Measurements from ENCODE around the gene WDFY2.

WDFY2 gene

GRCh38 chr13:51601601-51602565 lies 17.6 kb downstream of the WDFY2 start:
- no peak for DNase-seq (ENCODE audit: low read depth)

GRCh38 chr13:51603716-51604115 lies 19.5 kb downstream of the WDFY2 start:
- DNase-seq (ENCODE audit: low read depth): no peak

GRCh38 chr13:51605698-51606097 lies 21.4 kb downstream of the WDFY2 start:
- DNase-seq (ENCODE audit: low read depth): no peak

- no peak for DNase-seq (ENCODE audit: low read depth)
Observed at GRCh38 chr13:51607165-51607564, 22.9 kb downstream of the WDFY2 start.

GRCh38 chr13:51608857-51609406 lies 24.7 kb downstream of the WDFY2 start:
- no peak for DNase-seq (ENCODE audit: low read depth)

- DNase-seq (ENCODE audit: low read depth): no peak
Observed at GRCh38 chr13:51612867-51613266, 28.6 kb downstream of the WDFY2 start.

GRCh38 chr13:51613535-51613934 lies 29.3 kb downstream of the WDFY2 start:
- no peak for DNase-seq (ENCODE audit: low read depth)

GRCh38 chr13:51614350-51614786 lies 30.1 kb downstream of the WDFY2 start:
- DNase-seq (ENCODE audit: low read depth): no peak

GRCh38 chr13:51618626-51619025 lies 34.4 kb downstream of the WDFY2 start:
- no peak for DNase-seq (ENCODE audit: low read depth)

- no peak for DNase-seq (ENCODE audit: low read depth)
Observed at GRCh38 chr13:51619614-51620013, 35.4 kb downstream of the WDFY2 start.

- no peak for DNase-seq (ENCODE audit: low read depth)
Observed at GRCh38 chr13:51620165-51620983, 36.1 kb downstream of the WDFY2 start.

- DNase-seq (ENCODE audit: low read depth): no peak
Observed at GRCh38 chr13:51621602-51622001, 37.3 kb downstream of the WDFY2 start.

GRCh38 chr13:51623473-51623872 lies 39.2 kb downstream of the WDFY2 start:
- DNase-seq (ENCODE audit: low read depth): no peak

- DNase-seq (ENCODE audit: low read depth): no peak
Observed at GRCh38 chr13:51624207-51624606, 39.9 kb downstream of the WDFY2 start.

GRCh38 chr13:51624695-51625345 lies 40.6 kb downstream of the WDFY2 start:
- DNase-seq (ENCODE audit: low read depth): no peak

- DNase-seq (ENCODE audit: low read depth): no peak
Observed at GRCh38 chr13:51625555-51626345, 41.5 kb downstream of the WDFY2 start.

GRCh38 chr13:51626749-51627148 lies 42.5 kb downstream of the WDFY2 start:
- DNase-seq (ENCODE audit: low read depth): no peak

- DNase-seq (ENCODE audit: low read depth): no peak
Observed at GRCh38 chr13:51628059-51628852, 44.0 kb downstream of the WDFY2 start.

GRCh38 chr13:51629491-51630287 lies 45.4 kb downstream of the WDFY2 start:
- no peak for DNase-seq (ENCODE audit: low read depth)

- no peak for DNase-seq (ENCODE audit: low read depth)
Observed at GRCh38 chr13:51630288-51630615, 46.0 kb downstream of the WDFY2 start.

All from HS-27A (cell line).